NAMALWA (cell line): ENCODE data around the gene MYL7.
"Not testable (repeated sequence)": the region's sequence is repeated elsewhere in the genome, so short reads cannot be mapped to it uniquely, and the experiment has no call there.

Experiments
- DNase-seq: peaks from one replicate; pipeline ENCODE4 v3.0.0-alpha.2; 2015; ENCODE audit warnings: low spot score

MYL7 gene

GRCh38 chr7:44171901-44172300 lies 30.8 kb upstream of the MYL7 start:
- not testable (repeated sequence) for DNase-seq

DNA sequence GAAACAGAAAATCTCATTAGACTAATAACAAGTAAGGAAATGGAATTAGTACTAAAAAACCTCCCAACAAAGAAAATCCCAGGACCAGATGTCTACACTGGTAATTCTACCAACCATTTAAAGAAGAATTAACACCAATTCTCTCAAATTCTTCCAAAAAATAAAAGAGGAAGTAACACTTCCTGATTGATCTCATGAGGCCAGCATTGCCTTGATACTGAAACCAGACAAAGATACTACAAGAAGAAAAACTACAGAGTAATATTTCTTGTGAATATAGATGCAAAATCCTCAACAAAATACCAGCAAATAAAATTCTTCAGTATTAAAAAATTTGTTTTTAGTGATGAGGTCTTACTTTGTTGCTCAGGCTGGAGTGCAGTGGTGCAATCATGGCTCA lies 26.8 kb upstream of the MYL7 start:
- DNase-seq: peak; percentile 53

GRCh38 chr7:44163591-44163990 lies 22.5 kb upstream of the MYL7 start:
- no peak for DNase-seq

DNA sequence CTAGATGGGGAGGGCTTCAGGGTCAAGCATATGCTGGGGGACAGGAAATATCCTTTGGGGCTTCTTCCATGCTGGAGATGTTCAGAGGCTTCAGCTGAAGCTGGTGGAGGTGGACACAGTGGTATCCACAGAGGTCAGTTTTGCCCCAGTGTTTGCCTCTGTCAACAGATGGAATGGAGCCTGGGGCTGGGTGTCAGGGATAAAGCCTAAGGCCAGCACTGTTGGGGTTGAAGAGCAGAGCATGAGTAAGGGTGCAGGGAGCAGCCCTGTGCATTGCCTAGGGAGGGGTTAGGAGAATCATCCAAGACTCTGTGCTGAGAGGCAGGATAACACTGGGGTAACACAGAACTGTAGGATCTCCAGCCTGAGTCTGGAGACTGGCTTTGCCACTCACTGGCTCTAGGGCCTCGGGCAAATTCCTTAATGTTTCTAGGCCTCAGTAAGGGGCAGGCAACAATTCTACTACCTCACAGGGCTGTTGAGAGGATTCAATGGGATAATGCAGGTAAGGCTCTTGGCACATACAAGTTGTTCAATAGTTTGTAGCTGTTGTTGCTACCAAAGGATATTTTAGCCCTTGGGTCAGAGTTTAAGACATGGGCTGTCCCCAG lies 21.8 kb upstream of the MYL7 start:
- no peak for DNase-seq

- DNase-seq: no peak
Measured at GRCh38 chr7:44162179-44162578, 21.0 kb upstream of the MYL7 start.

GRCh38 chr7:44161371-44161770 lies 20.2 kb upstream of the MYL7 start:
- DNase-seq: no peak

- DNase-seq: no peak
Measured at GRCh38 chr7:44159824-44160630, 18.9 kb upstream of the MYL7 start.

GRCh38 chr7:44158873-44159631 lies 17.9 kb upstream of the MYL7 start:
- no peak for DNase-seq

DNA sequence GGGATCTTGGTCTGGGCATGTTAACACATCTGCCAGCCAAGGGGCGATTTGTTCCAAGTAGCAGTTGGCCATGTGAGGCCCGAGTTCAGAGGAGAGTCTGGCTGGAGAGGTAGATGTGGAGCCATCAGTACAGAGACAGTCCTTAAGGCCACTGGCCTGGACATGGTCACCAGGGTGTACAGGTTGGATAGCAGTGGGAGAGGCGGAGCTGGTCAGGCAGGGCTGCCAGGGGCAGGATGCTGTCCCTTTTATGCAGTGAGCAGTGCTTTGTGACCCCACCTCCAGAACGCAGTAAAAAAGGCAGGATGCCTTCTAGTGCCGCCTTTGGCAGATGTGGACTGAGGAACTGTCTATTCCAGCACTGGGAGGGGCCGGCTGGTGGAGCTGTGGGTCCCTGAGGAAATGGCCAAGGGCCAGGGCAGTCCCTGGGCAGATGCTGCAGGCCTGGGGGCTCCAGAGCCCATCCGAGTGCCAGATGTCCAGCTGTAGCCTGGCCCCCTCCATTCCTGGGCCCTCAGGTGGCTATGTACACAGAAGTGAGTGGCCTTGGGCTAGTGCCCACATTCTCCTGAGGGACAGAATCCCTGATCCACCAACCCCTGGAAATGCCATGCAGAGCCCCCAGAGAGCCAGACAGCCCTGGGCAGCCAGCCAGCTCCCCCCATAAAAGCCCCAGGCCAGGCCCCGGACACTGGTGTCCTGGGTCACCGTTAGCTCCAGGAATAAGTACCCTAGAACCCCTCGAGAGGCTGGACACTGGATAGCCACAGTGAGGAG lies 17.2 kb upstream of the MYL7 start:
- DNase-seq: no peak

DNA sequence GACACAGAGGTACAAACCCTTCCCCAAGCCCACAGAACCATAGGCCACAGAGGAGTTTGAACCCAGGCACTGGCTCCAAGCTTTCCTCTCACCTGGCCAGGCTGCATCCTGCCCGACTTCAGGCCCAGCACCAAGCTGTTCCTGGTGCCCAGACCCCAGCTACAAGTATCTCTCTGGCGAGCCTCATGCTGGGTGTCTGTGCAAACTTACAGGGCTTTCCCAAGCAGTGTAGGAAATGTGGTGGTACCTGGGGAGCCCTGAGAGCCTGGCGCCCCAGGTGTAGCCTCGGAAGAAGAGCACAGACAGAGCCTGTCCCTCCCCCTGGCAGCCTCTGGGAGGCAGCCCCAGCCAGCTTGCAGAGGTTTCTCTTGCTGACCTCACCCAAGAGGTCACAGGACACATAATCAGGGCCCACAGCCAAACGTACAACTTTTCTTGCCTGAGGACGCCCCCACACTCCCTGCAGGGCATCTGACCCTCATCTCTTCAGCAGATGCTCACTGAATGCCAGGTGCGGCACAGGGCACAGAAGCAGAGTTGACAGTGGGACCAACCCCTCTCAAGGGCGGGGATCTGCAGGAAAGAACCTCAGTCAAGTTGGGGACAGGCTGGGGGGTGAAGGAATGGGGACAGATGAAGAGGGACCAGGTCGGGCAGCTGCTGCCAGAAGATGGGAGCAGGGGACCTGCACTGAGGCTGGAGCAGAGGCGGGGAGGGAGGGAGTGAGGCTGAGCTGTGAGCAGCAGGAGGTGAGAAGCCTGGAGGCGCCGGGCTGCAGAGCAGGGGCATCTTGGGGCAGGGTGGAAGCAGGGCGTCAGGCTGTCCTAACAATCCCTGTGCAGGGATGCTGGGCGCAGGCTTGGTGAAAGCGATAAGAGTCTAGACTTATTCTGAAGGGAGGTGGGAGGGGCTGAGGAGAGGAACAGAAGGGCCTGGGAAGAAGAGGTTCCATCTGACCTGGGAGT lies 16.3 kb upstream of the MYL7 start:
- DNase-seq: no peak

DNA sequence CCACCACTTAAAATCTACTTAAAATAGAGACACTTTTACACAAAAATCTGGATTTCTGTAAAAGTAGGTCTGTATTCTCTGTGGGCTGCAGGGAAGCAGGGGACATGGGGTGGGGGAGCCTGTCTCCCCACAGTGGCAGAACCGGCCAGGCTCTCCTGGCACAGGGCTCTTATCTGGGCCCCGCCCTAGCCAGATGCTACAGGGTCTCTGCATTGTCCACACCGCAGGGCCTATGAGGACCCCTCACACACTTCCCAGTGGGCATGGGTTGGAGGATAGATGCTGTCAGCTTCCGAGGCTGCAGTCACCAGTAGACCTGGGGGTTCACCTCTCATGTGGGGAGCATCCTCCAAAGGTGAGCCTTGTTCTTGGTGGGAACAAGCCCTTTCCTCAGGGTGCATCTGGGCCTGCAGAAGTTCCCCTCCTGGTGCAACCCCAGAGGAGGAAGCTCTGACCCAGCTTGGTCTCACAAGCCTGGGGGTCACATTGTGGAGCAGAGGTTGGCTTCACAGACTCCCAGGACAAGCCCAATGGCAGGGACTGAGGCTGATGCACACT lies 15.4 kb upstream of the MYL7 start:
- no peak for DNase-seq

DNA sequence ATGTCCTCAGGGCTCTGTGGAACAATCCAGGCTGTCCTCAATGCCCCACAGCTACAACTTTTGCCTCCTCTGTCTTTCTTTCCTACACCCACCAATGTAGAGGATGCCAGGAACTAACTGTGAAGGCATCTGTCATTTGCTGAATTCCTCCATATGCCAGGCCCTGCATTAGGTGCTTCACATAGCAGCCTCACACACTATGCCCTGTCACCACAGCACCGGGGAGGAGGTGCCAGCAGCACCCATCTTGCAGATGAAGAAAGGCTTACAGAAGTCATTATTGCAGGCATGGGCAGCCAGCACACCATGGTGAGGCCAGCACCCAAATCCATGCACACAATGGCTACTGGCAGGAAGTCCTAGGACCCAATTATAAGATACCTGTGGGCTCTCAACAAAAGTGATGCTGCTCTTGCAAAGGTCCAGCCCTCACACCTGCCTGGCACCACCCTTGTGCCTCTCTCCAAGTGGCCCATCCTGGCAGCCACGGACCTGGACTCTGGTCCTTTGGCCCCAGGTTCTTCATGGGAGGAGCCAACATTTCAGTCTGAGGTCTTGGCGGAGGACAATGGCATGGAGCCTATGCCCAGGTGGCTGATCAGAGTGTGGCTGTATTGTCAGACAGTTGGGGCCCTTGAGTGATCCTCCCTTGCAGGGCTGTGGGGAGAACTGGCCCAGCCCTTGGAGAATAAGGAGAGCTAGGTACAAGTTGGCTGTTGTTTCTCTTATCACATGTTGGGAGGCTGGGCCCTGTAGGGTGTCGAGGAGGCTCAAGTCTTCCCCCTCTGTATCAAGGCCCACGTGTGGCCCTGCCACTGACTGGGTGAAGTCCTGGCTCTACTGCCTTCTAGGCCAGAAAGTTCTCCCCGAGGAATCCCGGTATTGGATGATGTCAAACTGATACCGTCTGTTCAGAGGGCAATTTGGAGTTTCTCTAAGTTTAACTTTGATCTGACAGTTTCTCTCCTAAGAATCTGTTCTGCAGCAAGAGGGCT lies 14.4 kb upstream of the MYL7 start:
- DNase-seq: no peak

GRCh38 chr7:44154703-44155102 lies 13.6 kb upstream of the MYL7 start:
- DNase-seq: no peak

DNA sequence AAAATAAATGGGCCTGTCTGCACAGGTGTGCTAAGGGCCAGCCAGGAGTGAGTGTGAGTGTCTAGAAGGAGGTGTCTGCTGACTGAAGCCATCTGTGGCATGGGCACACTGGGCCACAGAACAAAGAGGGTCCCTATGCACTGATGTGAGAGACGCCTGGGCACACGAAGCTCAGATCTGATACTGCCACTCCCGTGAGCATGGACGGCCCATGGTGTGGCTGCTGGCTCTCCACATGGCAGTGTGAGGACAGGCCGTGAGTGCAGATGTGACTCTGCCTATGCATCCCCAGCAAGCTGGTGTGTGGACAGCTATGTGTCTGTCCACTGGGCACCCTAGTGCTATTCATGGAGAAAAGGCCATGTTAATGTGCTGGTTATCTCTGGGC lies 12.8 kb upstream of the MYL7 start:
- DNase-seq: no peak

GRCh38 chr7:44152971-44153947 lies 12.1 kb upstream of the MYL7 start:
- DNase-seq: no peak

GRCh38 chr7:44151956-44152355 lies 10.8 kb upstream of the MYL7 start:
- no peak for DNase-seq

GRCh38 chr7:44150966-44151941 lies 10.1 kb upstream of the MYL7 start:
- DNase-seq: no peak
